Vagina (tissue), 2 donors: ENCODE measurements around the gene BCL2L2.

Experiments
- CTCF ChIP-seq, 3 experiments: fragments of 450-650 bp in 2 of 3; fragments of 200-600 bp in 1 of 3; sonication (generic) in 1 of 3; IDR thresholded peaks; one replicate each; pipeline ENCODE4 v1.5.1; 2017 to 2019; ENCODE audit warnings: antibody characterized with exemption in 3 of 3, mild to moderate bottlenecking in 2 of 3, moderate library complexity in 2 of 3
- POLR2A ChIP-seq, 2 donors: fragments of 450-650 bp; IDR thresholded peaks; one replicate each; pipeline ENCODE4 v1.6.1; 2017; ENCODE audit warnings: antibody characterized with exemption in 2 of 2, mild to moderate bottlenecking in 2 of 2, moderate library complexity in 2 of 2
- POLR2AphosphoS5 ChIP-seq, 2 donors: sonication (generic); formaldehyde crosslinking; IDR thresholded peaks; one replicate each; pipeline ENCODE4 v1.9.0; 2017; ENCODE audit warnings: antibody characterized with exemption in 2 of 2, mild to moderate bottlenecking in 2 of 2, low read depth in 1 of 2; ENCODE audit not compliant: insufficient read depth in 1 of 2

- TF ChIP-seq CTCF (IDR thresholded peaks at IDR 0.05) (no peak), POLR2A (IDR thresholded peaks at IDR 0.05) (no peak), POLR2AphosphoS5 (IDR thresholded peaks at IDR 0.05; ENCODE audit: insufficient read depth in 1 of 2, low read depth in 1 of 2) (no peak)
Observed at GRCh38 chr14:23307687-23308644, 1.3 kb downstream of the BCL2L2 start.
